Endothelial cell of hepatic sinusoid (primary cell): ENCODE results near the gene COA1.
"Not testable (repeated sequence)": the region's sequence is repeated elsewhere in the genome, so short reads cannot be mapped to it uniquely, and the experiment has no call there.

Experiments
- in situ Hi-C: cut with HindIII; loops from 2 replicates; pipeline ENCODE4 v1.10.0; 2017; ENCODE audit warnings: low sequenced_read_pairs

The COA1 gene

GRCh38 chr7:43758822-43759683, 29.7 kb upstream of the COA1 start:
- in situ Hi-C loops = no loop called here

- in situ Hi-C loops = no loop called here
These were observed 28.9 kb upstream of the COA1 start, which contains the start of gene BLVRA for GRCh38 chr7:43758029-43758821. Gene BLVRA, plus strand, starts transcription at chr7:43758680. Its CDS starts 12,479 bp downstream, at chr7:43771159.

GRCh38 chr7:43757073-43757720, 27.9 kb upstream of the COA1 start:
- in situ Hi-C loops = no loop called here

GRCh38 chr7:43756368-43757072, 27.2 kb upstream of the COA1 start:
- in situ Hi-C loops = no loop called here

- in situ Hi-C loops = no loop called here
These were observed 25.3 kb upstream of the COA1 start for GRCh38 chr7:43754596-43754995.

- in situ Hi-C loops = no loop called here
These were observed 24.5 kb upstream of the COA1 start for GRCh38 chr7:43753843-43754242.

- in situ Hi-C loops = no loop called here
These were observed 24.0 kb upstream of the COA1 start for GRCh38 chr7:43753271-43753810.

- in situ Hi-C loops = no loop called here
These were observed 23.1 kb upstream of the COA1 start for GRCh38 chr7:43752411-43752810.

- in situ Hi-C loops = no loop called here
These were observed 20.9 kb upstream of the COA1 start for GRCh38 chr7:43750016-43750887.

GRCh38 chr7:43749383-43749940, 20.1 kb upstream of the COA1 start:
- in situ Hi-C loops = no loop called here

GRCh38 chr7:43747328-43748105, 18.2 kb upstream of the COA1 start:
- in situ Hi-C loops = no loop called here

GRCh38 chr7:43742692-43743091, 13.4 kb upstream of the COA1 start:
- in situ Hi-C loops = no loop called here

- in situ Hi-C loops = no loop called here
These were observed 8.3 kb upstream of the COA1 start for GRCh38 chr7:43737467-43738127.

GRCh38 chr7:43735802-43736603, 6.7 kb upstream of the COA1 start:
- in situ Hi-C loops = no loop called here

- in situ Hi-C loops = no loop called here
These were observed 6.1 kb upstream of the COA1 start for GRCh38 chr7:43735403-43735801.

GRCh38 chr7:43734575-43735332, 5.4 kb upstream of the COA1 start:
- in situ Hi-C loops = not testable (repeated sequence)
